HCT116 (cell line): ENCODE measurements around the gene DDX52. TPM values are rescaled to one million over a fixed set of nuclear protein-coding genes. Genes with fewer than 3 reads are reported as not detected.
A peak's percentile ranks its signal among the peaks of the same experiment; 100 is the strongest.

Source experiments
- ATAC-seq: fragments of 200-7000 bp; cut with Tn5 transposase; 2 replicates; pipeline ENCODE4 v1.9.1; 2020; ENCODE audit warnings: mild to moderate bottlenecking, moderate library complexity
- Bru-seq: library from RNA; stranded (reverse); fragments of 400-500 nt; gene quantifications from one replicate; lab custom pipeline; 2021; lab: Mats Ljungman, UMichigan
- BruChase-seq, 2 experiments: library from RNA; stranded (reverse); fragments of 400-500 nt; gene quantifications; one replicate each; lab custom pipeline; 2021; lab: Mats Ljungman, UMichigan
- BruUV-seq: library from RNA; stranded (reverse); fragments of 400-500 nt; replicated peaks from 2 replicates; lab custom pipeline; 2021; lab: Mats Ljungman, UMichigan
- CTCF ChIA-PET: fragments of 300-600 bp; sonication (Branson Sonifier 250); formaldehyde crosslinking; loops from one replicate; lab custom pipeline; 2021; ENCODE audit warnings: antibody characterized with exemption; lab: Charles Lee
- POLR2A ChIA-PET: fragments of 300-600, 350-600 bp; sonication (Branson Sonifier 250); formaldehyde crosslinking; loops from one replicate; lab custom pipeline; 2021; ENCODE audit warnings: antibody characterized with exemption; lab: Charles Lee
- RAD21 ChIA-PET, 2 experiments: fragments of 300-600 bp; sonication (Branson Sonifier 250); formaldehyde crosslinking; loops; one replicate each; lab custom pipeline; 2023; ENCODE audit warnings: low total read pairs in 2 of 2; ENCODE audit not compliant: uncharacterized antibody in 2 of 2, unreplicated experiment in 2 of 2, low non-redundant PET in 1 of 2; lab: Charles Lee
- DNase-seq: peaks from one replicate; pipeline ENCODE4 v3.0.0-alpha.2; 2010; ENCODE audit warnings: low read depth, low spot score
- H2AFZ ChIP-seq: fragments of 200-600 bp; shearing (Covaris generic), sonication (generic); 2 replicates; pipeline ENCODE4 v1.6.1; 2017; ENCODE audit warnings: low read depth, mixed run types, mixed read lengths, antibody characterized with exemption, low read length; ENCODE audit not compliant: poor library complexity, severe bottlenecking
- H3K27ac ChIP-seq: 2 replicates; pipeline ENCODE4 v1.5.1; 2012; ENCODE audit warnings: low read depth, low read length
- H3K27me3 ChIP-seq: fragments of 200-600 bp; sonication (generic); 2 replicates; pipeline ENCODE4 v1.6.1; 2016; ENCODE audit warnings: mixed run types, low read length, mixed read lengths; ENCODE audit not compliant: insufficient read depth
- H3K36me3 ChIP-seq, 2 experiments: fragments of 200-500 bp in 1 of 2; fragments of 200-600 bp in 1 of 2; sonication (Bioruptor generic) in 1 of 2; sonication (generic) in 1 of 2; 2 replicates each; pipeline versions ENCODE4 v1.5.1 to v1.6.1; 2014 to 2016; ENCODE audit warnings: low read length in 2 of 2, inconsistent platforms in 1 of 2, mixed read lengths in 1 of 2, mixed run types in 1 of 2; ENCODE audit not compliant: insufficient read depth in 2 of 2, control insufficient read depth in 1 of 2
- H3K4me1 ChIP-seq, 2 experiments: fragments of 200-600 bp in 1 of 2; sonication (generic) in 1 of 2; 2 replicates each; pipeline versions ENCODE4 v1.5.1 to v1.6.1; 2012 to 2017; ENCODE audit warnings: low read length in 2 of 2, inconsistent platforms in 1 of 2, mild to moderate bottlenecking in 1 of 2, mixed read lengths in 1 of 2, mixed run types in 1 of 2, moderate library complexity in 1 of 2; ENCODE audit not compliant: insufficient read depth in 2 of 2, control insufficient read depth in 1 of 2
- H3K4me2 ChIP-seq: fragments of 200-600 bp; sonication (generic); 2 replicates; pipeline ENCODE4 v1.6.1; 2017; ENCODE audit warnings: mixed run types, low read length, mixed read lengths
- H3K4me3 ChIP-seq, 2 experiments: fragments of 200-600 bp in 1 of 2; sonication (generic) in 1 of 2; replicated peaks in 1 of 2; 2 replicates each; pipeline ENCODE4 v1.5.1; 2011 to 2016; ENCODE audit warnings: low read length in 2 of 2, control low read depth in 1 of 2, low read depth in 1 of 2, mild to moderate bottlenecking in 1 of 2, mixed read lengths in 1 of 2, mixed run types in 1 of 2
- H3K79me2 ChIP-seq: fragments of 200-600 bp; sonication (generic); 2 replicates; pipeline ENCODE4 v1.6.1; 2017; ENCODE audit warnings: mild to moderate bottlenecking, mixed run types, low read length, moderate library complexity, mixed read lengths; ENCODE audit not compliant: insufficient read depth
- H3K9ac ChIP-seq: fragments of 200-600 bp; sonication (generic); 2 replicates; pipeline ENCODE4 v1.6.1; 2016; ENCODE audit warnings: low read length, mixed read lengths
- H3K9me2 ChIP-seq: fragments of 200-600 bp; sonication (generic), shearing (Covaris generic); 2 replicates; pipeline ENCODE4 v1.6.1; 2017; ENCODE audit warnings: mixed run types, mild to moderate bottlenecking, moderate library complexity; ENCODE audit not compliant: insufficient read depth
- H3K9me3 ChIP-seq, 2 experiments: fragments of 200-500 bp in 1 of 2; fragments of 200-600 bp in 1 of 2; sonication (Bioruptor generic) in 1 of 2; sonication (generic) in 1 of 2; 2 replicates each; pipeline ENCODE4 v1.6.1; 2014 to 2017; ENCODE audit warnings: low read length in 2 of 2, mixed read lengths in 2 of 2, inconsistent platforms in 1 of 2, low read depth in 1 of 2, mild to moderate bottlenecking in 1 of 2, mixed run types in 1 of 2, moderate library complexity in 1 of 2; ENCODE audit not compliant: control insufficient read depth in 1 of 2, insufficient read depth in 1 of 2
- H4K20me1 ChIP-seq: fragments of 200-600 bp; sonication (generic), shearing (Covaris generic); 2 replicates; pipeline ENCODE4 v1.6.1; 2017; ENCODE audit warnings: mixed run types, mild to moderate bottlenecking, moderate library complexity; ENCODE audit not compliant: insufficient read depth
- CEBPB ChIP-seq: IDR thresholded peaks from 2 replicates; pipeline ENCODE4 v1.6.1; 2012; ENCODE audit warnings: low read depth
- EGR1 ChIP-seq: IDR thresholded peaks from 2 replicates; pipeline ENCODE4 v1.6.1; 2012; ENCODE audit warnings: low read depth
- ELF1 ChIP-seq: IDR thresholded peaks from 2 replicates; pipeline ENCODE4 v1.6.1; 2012; ENCODE audit warnings: low read depth, borderline replicate concordance
- EZH2 ChIP-seq: fragments of 200-600 bp; sonication (generic); IDR thresholded peaks from 2 replicates; pipeline ENCODE4 v1.6.1; 2017; ENCODE audit warnings: antibody characterized with exemption, mixed run types
- EZH2phosphoT487 ChIP-seq: fragments of 200-600 bp; IDR thresholded peaks from 2 replicates; pipeline ENCODE4 v1.6.1; 2018; ENCODE audit warnings: antibody characterized with exemption, borderline replicate concordance
- MAX ChIP-seq: IDR thresholded peaks from 2 replicates; pipeline ENCODE4 v1.6.1; 2012
- POLR2A ChIP-seq: IDR thresholded peaks from 2 replicates; pipeline ENCODE4 v1.7.0; 2011; ENCODE audit warnings: borderline replicate concordance; ENCODE audit not compliant: insufficient read depth, insufficient read length; ENCODE audit errors: extremely low read depth
- POLR2AphosphoS5 ChIP-seq: IDR thresholded peaks from 2 replicates; pipeline ENCODE4 v1.6.1; 2011; ENCODE audit warnings: mild to moderate bottlenecking, low read depth, low read length, moderate library complexity
- SIN3A ChIP-seq: IDR thresholded peaks from 2 replicates; pipeline ENCODE4 v1.6.1; 2012; ENCODE audit warnings: low read depth
- SRF ChIP-seq: IDR thresholded peaks from 2 replicates; pipeline ENCODE4 v1.6.1; 2012; ENCODE audit warnings: low read depth
- TCF7L2 ChIP-seq: IDR thresholded peaks from 2 replicates; pipeline ENCODE4 v1.7.0; 2011; ENCODE audit warnings: borderline replicate concordance, inconsistent platforms; ENCODE audit not compliant: insufficient read depth, insufficient read length; ENCODE audit errors: extremely low read depth
- YY1 ChIP-seq: IDR thresholded peaks from 2 replicates; pipeline ENCODE4 v1.6.1; 2011; ENCODE audit warnings: low read length, low read depth, moderate library complexity, mild to moderate bottlenecking; ENCODE audit not compliant: insufficient replicate concordance; ENCODE audit errors: extremely low read depth
- ZFX ChIP-seq: fragments of 450-650 bp; IDR thresholded peaks from 2 replicates; pipeline ENCODE4 v1.6.1; 2017
- ZNF274 ChIP-seq: fragments of 200-500 bp; sonication (Bioruptor generic); IDR thresholded peaks from 2 replicates; pipeline ENCODE4 v1.6.1; 2014; ENCODE audit warnings: mild to moderate bottlenecking, low read depth, low read length, inconsistent platforms
- intact Hi-C: fragments of 100-400 bp; cut with micrococcal nuclease; formaldehyde crosslinking; loops from 2 replicates; pipeline ENCODE4 v1.10.0; 2022
- long read RNA-seq: library from polyadenylated mRNA; unstranded; transcript quantifications from one replicate; pipeline ENCODE4 v2.0.0, GENCODE V29; 2021; ENCODE audit not compliant: unreplicated experiment
- polyA plus RNA-seq: library from polyadenylated mRNA; unstranded; fragments of >200 nt; gene quantifications from 2 replicates; pipeline ENCODE4 v1.2.1, GENCODE V29; 2012; ENCODE audit warnings: missing spikeins
- total RNA-seq: library from RNA; stranded (reverse); gene quantifications from one replicate; pipeline ENCODE4 v1.2.1, GENCODE V29; 2021; ENCODE audit not compliant: unreplicated experiment

Gene DDX52
- 45.4 TPM for total RNA-seq
- 8.6 and 10.3 TPM in 2 replicates for polyA plus RNA-seq
- percentile 88 among the genes with signal in this experiment for Bru-seq, nascent RNA
- BruChase-seq, experiment 1, labeled RNA remaining after a 6-hour chase, result percentile 92 among the genes with signal in this experiment
- BruChase-seq, experiment 2, labeled RNA remaining after a 2-hour chase, result percentile 89 among the genes with signal in this experiment
- long read RNA-seq, full-length matches to known transcripts, result 35 of 64 reads
- long read RNA-seq, partial matches to known transcripts, result 19 of 64 reads
- long read RNA-seq, other reads (novel, unspliced or antisense), result 10 of 64 reads

DNA sequence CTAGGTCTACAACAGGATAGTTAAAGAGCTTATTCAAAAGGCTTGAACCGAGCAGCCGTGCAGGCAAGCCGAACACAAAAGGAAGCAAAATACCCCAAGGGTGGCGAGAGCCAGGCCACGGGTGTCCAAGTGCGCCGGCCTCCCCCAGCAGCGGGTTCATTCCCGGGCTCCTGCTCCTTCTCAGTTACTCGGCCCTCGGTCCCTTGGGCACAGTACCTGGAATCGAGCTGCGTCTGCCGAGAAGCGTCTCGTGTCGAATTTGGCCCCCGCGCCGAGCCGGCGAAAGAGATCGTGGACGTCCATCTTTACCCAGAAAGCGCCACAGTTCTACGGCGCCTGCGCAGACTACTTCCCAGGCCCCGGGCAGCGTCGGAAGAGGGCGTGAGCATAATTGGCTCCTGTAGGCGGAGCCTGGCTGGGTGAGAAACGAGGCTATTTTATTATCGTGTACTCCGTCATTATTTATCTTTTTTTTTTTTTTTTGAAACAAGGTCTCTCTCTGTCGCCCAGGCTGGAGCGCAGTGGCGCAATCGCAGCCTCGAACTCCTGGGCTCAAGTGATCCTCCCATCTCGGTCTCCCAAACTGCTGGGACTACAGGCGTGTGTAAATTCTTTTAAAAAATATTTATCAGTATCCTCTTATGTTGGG is at the start of gene DDX52:
Gene DDX52 (minus strand): TSS at position 329 of the 649 bp plus-strand sequence. CDS start 26 bp downstream, at position 303.
- H3K9ac ChIP-seq, result peak within 1 kb of the TSS; percentile 80
- peak within 1 kb of the TSS; percentile 69 to 90 for H3K4me3 ChIP-seq
- ATAC-seq, result peak; percentile 98
- TF ChIP-seq SRF (no peak), EGR1 (no peak), TCF7L2 (no peak), CEBPB (peak; percentile 59; the same call in 1 of the 2 replicates), POLR2AphosphoS5 (peak; percentile 93), EZH2phosphoT487 (no peak), ZNF274 (no peak), ELF1 (no peak), ZFX (peak; percentile 68), SIN3A (peak; percentile 54; the same call in 1 of the 2 replicates), YY1 (peak; percentile 83), POLR2A (peak; percentile 70), MAX (peak; percentile 7), EZH2 (no peak)
- peaks cover 7 to 10% of the 10 kb centered on the region in 2 experiments; a peak in 3 of 4 replicates for H3K36me3 ChIP-seq
- H3K9me3 ChIP-seq, result no peaks in the 10 kb centered on the region
- RAD21 ChIA-PET, result no interaction called here
- DNase-seq, result peak; percentile 76
- peaks cover 47% of the 10 kb centered on the region for H3K79me2 ChIP-seq
- peaks cover 5 to 12% of the 10 kb centered on the region in 2 experiments; a peak in 3 of 4 replicates for H3K4me1 ChIP-seq
- H3K4me2 ChIP-seq, result peak within 1 kb of the TSS; percentile 74
- no peaks in the 10 kb centered on the region for H3K9me2 ChIP-seq
- H2AFZ ChIP-seq, result peak within 1 kb of the TSS; percentile 97
- POLR2A ChIA-PET, result interaction anchor here (2.0 kb wide), 1 partner anchor 34 kb away, joined by 6 read pairs; the partner anchor contains the start of gene SYNRG
- H3K27ac ChIP-seq, result peak within 1 kb of the TSS; percentile 48
- intact Hi-C loops, result no loop called here
- no peaks in the 10 kb centered on the region for H4K20me1 ChIP-seq
- TSS peak; percentile 76 for BruUV-seq
- H3K27me3 ChIP-seq, result peaks cover 16% of the 10 kb centered on the region; the same call in 1 of the 2 replicates
- CTCF ChIA-PET, result no interaction called here
